KMS-11 (cell line): ENCODE data around the gene BTNL3.
"Not testable (repeated sequence)": the region's sequence is repeated elsewhere in the genome, so short reads cannot be mapped to it uniquely, and the experiment has no call there.

Source experiments
- H2AFZ ChIP-seq: fragments of 200-600 bp; sonication (generic); 2 replicates; pipeline ENCODE4 v1.6.1; 2016; ENCODE audit warnings: antibody characterized with exemption, mixed run types, low read depth
- H3K27ac ChIP-seq: fragments of 200-600 bp; sonication (generic); 2 replicates; pipeline ENCODE4 v1.6.1; 2016; ENCODE audit warnings: mild to moderate bottlenecking, mixed run types
- H3K27me3 ChIP-seq: fragments of 200-600 bp; sonication (generic); 2 replicates; pipeline ENCODE4 v1.6.1; 2017; ENCODE audit warnings: mild to moderate bottlenecking, low read depth, mixed run types, moderate library complexity; ENCODE audit not compliant: insufficient read depth
- H3K36me3 ChIP-seq: fragments of 200-600 bp; sonication (generic); 2 replicates; pipeline ENCODE4 v1.6.1; 2017; ENCODE audit warnings: mild to moderate bottlenecking, mixed run types; ENCODE audit not compliant: insufficient read depth
- H3K4me1 ChIP-seq: fragments of 200-600 bp; sonication (generic); 2 replicates; pipeline ENCODE4 v1.6.1; 2016; ENCODE audit warnings: mild to moderate bottlenecking, low read depth, mixed run types; ENCODE audit not compliant: poor library complexity, severe bottlenecking
- H3K4me2 ChIP-seq: fragments of 200-600 bp; sonication (generic); 2 replicates; pipeline ENCODE4 v1.7.0; 2016; ENCODE audit warnings: mild to moderate bottlenecking, mixed run types
- H3K4me3 ChIP-seq: fragments of 200-600 bp; sonication (generic); IDR thresholded peaks from 2 replicates; pipeline ENCODE4 v1.6.1; 2017; ENCODE audit warnings: low read depth, low read length, mixed read lengths; ENCODE audit not compliant: insufficient read depth
- H3K79me2 ChIP-seq: fragments of 200-600 bp; sonication (generic); 2 replicates; pipeline ENCODE4 v1.6.1; 2016; ENCODE audit warnings: low read depth, mixed run types; ENCODE audit not compliant: insufficient read depth
- H3K9ac ChIP-seq: fragments of 200-600 bp; sonication (generic); 2 replicates; pipeline ENCODE4 v1.6.1; 2016; ENCODE audit warnings: mild to moderate bottlenecking, mixed run types
- H4K20me1 ChIP-seq: fragments of 200-600 bp; sonication (generic); 2 replicates; pipeline ENCODE4 v1.6.1; 2016; ENCODE audit warnings: mild to moderate bottlenecking, mixed run types; ENCODE audit not compliant: insufficient read depth
- TF ChIP-seq, protein P1 (sequence below): fragments of 200-600 bp; sonication (generic); conservative IDR thresholded peaks from 2 replicates; pipeline ENCODE4 v1.6.1; 2017; ENCODE audit warnings: low read depth, mild to moderate bottlenecking, antibody characterized with exemption, low read length, moderate library complexity, mixed read lengths

The BTNL3 gene

DNA sequence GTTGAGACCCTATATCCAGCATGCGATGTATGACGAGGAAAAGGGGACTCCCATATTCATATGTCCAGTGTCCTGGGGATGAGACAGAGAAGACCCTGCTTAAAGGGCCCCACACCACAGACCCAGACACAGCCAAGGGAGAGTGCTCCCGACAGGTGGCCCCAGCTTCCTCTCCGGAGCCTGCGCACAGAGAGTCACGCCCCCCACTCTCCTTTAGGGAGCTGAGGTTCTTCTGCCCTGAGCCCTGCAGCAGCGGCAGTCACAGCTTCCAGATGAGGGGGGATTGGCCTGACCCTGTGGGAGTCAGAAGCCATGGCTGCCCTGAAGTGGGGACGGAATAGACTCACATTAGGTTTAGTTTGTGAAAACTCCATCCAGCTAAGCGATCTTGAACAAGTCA, 17.1 kb downstream of the BTNL3 start:
- H3K79me2 ChIP-seq = no peaks in the 10 kb centered on the region
- H3K4me3 ChIP-seq = no peak overlapping the region
- H3K9ac ChIP-seq = no peak overlapping the region
- H3K4me1 ChIP-seq = no peaks in the 10 kb centered on the region
- TF ChIP-seq, protein P1, sequence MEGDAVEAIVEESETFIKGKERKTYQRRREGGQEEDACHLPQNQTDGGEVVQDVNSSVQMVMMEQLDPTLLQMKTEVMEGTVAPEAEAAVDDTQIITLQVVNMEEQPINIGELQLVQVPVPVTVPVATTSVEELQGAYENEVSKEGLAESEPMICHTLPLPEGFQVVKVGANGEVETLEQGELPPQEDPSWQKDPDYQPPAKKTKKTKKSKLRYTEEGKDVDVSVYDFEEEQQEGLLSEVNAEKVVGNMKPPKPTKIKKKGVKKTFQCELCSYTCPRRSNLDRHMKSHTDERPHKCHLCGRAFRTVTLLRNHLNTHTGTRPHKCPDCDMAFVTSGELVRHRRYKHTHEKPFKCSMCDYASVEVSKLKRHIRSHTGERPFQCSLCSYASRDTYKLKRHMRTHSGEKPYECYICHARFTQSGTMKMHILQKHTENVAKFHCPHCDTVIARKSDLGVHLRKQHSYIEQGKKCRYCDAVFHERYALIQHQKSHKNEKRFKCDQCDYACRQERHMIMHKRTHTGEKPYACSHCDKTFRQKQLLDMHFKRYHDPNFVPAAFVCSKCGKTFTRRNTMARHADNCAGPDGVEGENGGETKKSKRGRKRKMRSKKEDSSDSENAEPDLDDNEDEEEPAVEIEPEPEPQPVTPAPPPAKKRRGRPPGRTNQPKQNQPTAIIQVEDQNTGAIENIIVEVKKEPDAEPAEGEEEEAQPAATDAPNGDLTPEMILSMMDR = no peak
- H2AFZ ChIP-seq = no peak overlapping the region
- H3K27me3 ChIP-seq = no peaks in the 10 kb centered on the region
- H4K20me1 ChIP-seq = no peaks in the 10 kb centered on the region
- no peak overlapping the region for H3K4me2 ChIP-seq
- no peaks in the 10 kb centered on the region for H3K36me3 ChIP-seq
- no peak overlapping the region for H3K27ac ChIP-seq

DNA sequence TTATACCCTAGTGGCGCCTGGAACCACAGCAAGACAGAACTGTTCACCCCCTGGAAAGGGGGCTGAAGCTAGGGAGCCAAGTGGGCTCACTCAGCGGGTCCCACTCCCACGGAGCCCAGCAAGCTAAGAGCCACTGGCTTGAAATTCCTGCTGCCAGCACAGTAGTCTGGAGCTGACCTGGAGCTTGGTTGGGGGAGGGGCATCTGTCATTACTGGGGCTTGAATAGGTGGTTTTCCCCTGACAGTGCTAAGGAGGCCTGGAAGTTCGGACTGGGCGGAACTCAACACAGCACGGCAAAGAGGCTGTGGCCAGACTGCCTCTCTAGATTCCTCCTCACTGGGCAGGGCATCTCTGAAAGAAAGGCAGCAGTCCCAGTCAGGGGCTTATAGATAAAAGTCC, 19.5 kb downstream of the BTNL3 start:
- TF ChIP-seq, protein P1 = no peak
- Histone ChIP-seq H3K27me3 (no peaks in the 10 kb centered on the region), H3K4me2 (no peak overlapping the region), H3K79me2 (no peaks in the 10 kb centered on the region), H3K27ac (no peak overlapping the region), H3K36me3 (no peaks in the 10 kb centered on the region), H3K9ac (no peak overlapping the region), H3K4me1 (no peaks in the 10 kb centered on the region), H2AFZ (no peak overlapping the region), H4K20me1 (no peaks in the 10 kb centered on the region), H3K4me3 (no peak overlapping the region)

DNA sequence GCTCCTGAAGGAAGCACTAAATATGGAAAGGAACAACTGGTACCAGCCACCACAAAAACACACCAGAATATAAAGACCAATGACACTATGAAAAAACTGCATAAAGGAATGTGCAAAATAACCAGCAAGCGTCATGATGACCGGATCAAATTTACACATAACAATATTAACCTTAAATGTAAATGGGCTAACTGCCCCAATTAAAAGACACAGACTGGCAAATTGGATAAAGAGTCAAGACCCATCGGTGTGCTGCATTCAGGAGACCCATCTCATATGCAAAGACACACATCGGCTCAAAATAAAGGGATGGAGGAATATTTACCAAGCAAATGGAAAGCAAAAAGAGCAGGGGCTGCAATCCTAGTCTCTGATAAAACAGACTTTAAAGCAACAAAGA, 21.4 kb downstream of the BTNL3 start:
- H3K36me3 ChIP-seq, H3K27ac ChIP-seq, H3K79me2 ChIP-seq, H2AFZ ChIP-seq, H3K4me1 ChIP-seq, H3K4me3 ChIP-seq, H3K9ac ChIP-seq, H3K4me2 ChIP-seq, H3K27me3 ChIP-seq, H4K20me1 ChIP-seq: not testable (repeated sequence)

DNA sequence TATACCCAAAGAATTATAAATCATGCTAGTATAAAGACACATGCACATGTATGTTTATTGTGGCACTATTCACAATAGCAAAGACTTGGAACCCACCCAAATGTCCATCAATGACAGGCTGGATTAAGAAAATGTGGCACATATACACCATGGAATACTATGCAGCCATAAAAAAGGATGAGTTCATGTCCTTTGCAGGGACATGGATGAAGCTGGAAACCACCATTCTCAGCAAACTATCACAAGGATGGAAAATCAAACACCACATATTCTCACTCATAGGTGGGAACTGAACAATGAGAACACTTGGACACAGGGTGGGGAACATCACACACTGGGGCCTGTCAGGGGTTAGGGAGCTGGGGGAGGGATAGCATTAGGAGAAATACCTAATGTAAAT, 26.0 kb downstream of the BTNL3 start:
- H3K4me2 ChIP-seq, H3K4me1 ChIP-seq, H3K79me2 ChIP-seq, H3K27me3 ChIP-seq, H4K20me1 ChIP-seq, H3K36me3 ChIP-seq, H3K27ac ChIP-seq, H3K9ac ChIP-seq, H3K4me3 ChIP-seq, H2AFZ ChIP-seq: not testable (repeated sequence)

DNA sequence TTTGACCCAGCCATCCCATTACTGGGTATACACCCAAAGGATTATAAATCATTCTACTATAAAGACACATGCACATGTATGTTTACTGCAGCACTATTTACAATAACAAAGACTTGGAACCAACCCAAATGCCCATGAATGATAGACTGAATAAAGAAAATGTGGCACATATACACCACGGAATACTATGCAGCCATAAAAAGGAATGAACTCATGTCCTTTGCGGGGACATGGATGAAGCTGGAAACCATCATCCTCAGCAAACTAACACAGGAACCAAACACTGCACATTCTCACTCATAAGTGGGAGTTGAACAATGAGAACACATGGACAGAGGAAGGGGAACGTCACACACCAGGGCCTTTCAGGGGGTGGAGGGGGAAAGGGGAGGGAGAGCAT, 28.8 kb downstream of the BTNL3 start:
- not testable (repeated sequence) for H3K36me3 ChIP-seq, H3K9ac ChIP-seq, H2AFZ ChIP-seq, H3K27ac ChIP-seq, H3K4me1 ChIP-seq, H3K27me3 ChIP-seq, H3K79me2 ChIP-seq, H4K20me1 ChIP-seq, H3K4me2 ChIP-seq, H3K4me3 ChIP-seq

DNA sequence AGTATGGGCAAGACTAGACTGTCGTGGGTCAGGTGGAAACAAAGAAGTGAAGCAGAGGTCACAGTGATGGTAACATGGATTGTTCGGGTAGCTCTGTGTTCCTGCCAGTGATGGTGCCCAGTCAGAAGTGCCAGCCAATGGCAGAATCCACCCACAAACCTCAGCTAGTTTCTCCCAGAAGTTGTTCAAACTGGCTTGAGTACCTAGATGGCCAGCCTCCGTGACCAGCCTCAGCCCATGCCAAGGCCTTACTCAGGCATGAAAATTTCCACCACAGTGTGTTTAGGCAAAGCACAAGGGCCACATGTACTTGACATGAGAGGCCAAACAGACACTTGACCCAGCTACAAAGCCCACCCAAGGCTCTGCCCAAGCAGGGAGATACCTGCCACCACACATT, 32.0 kb downstream of the BTNL3 start:
- Histone ChIP-seq H3K36me3 (no peaks in the 10 kb centered on the region), H3K79me2 (no peaks in the 10 kb centered on the region), H3K4me1 (no peaks in the 10 kb centered on the region), H3K4me3 (no peak overlapping the region), H3K9ac (no peak overlapping the region), H2AFZ (no peak overlapping the region), H3K4me2 (no peak overlapping the region), H3K27ac (no peak overlapping the region), H4K20me1 (no peaks in the 10 kb centered on the region), H3K27me3 (no peaks in the 10 kb centered on the region)
- TF ChIP-seq, protein P1 = no peak
